Panc1 (cell line): ENCODE measurements around the gene PKD1L1. TPM values are rescaled to one million over a fixed set of nuclear protein-coding genes. Genes with fewer than 3 reads are reported as not detected.

ENCODE experiments used
- ATAC-seq: fragments of 200-7000 bp; cut with Tn5 transposase; 2 replicates; pipeline ENCODE4 v1.9.1; 2020; ENCODE audit warnings: mild to moderate bottlenecking, moderate library complexity
- BruUV-seq: library from RNA; stranded (reverse); fragments of 400-500 nt; replicated peaks from 2 replicates; lab custom pipeline; 2021; lab: Mats Ljungman, UMichigan
- CTCF ChIA-PET: fragments of 300-600 bp; sonication (Branson Sonifier 250); formaldehyde crosslinking; loops from one replicate; lab custom pipeline; 2022; ENCODE audit warnings: antibody characterized with exemption; lab: Charles Lee
- POLR2A ChIA-PET: fragments of 300-600 bp; sonication (Branson Sonifier 250); formaldehyde crosslinking; loops from one replicate; lab custom pipeline; 2022; ENCODE audit warnings: antibody characterized with exemption; lab: Charles Lee
- DNase-seq: peaks from one replicate; pipeline ENCODE4 v3.0.0-alpha.2; 2010; ENCODE audit warnings: low read depth, low spot score
- H3K27ac ChIP-seq: 2 replicates; pipeline ENCODE4 v1.5.1; 2011; ENCODE audit warnings: mild to moderate bottlenecking, low read length, inconsistent platforms
- H3K27me3 ChIP-seq: fragments of 200-500 bp; sonication (Bioruptor generic); 2 replicates; pipeline ENCODE4 v1.6.0; 2014; ENCODE audit warnings: low read length, inconsistent platforms; ENCODE audit not compliant: control insufficient read depth, insufficient read depth
- H3K36me3 ChIP-seq: fragments of 200-500 bp; sonication (Bioruptor generic); 2 replicates; pipeline ENCODE4 v1.5.1; 2014; ENCODE audit warnings: inconsistent platforms, mild to moderate bottlenecking, low read length, moderate library complexity; ENCODE audit not compliant: control insufficient read depth, insufficient read depth
- H3K4me1 ChIP-seq: 2 replicates; pipeline ENCODE4 v1.5.1; 2011; ENCODE audit warnings: inconsistent platforms, mild to moderate bottlenecking, low read length, moderate library complexity; ENCODE audit not compliant: control insufficient read depth, insufficient read depth
- H3K4me3 ChIP-seq, 2 experiments: 2 replicates each; pipeline ENCODE4 v1.5.1; 2011 to 2012; ENCODE audit warnings: low read depth in 2 of 2, low read length in 2 of 2, mild to moderate bottlenecking in 2 of 2, inconsistent platforms in 1 of 2, moderate library complexity in 1 of 2
- H3K9me3 ChIP-seq: fragments of 200-500 bp; sonication (Bioruptor generic); 2 replicates; pipeline ENCODE4 v1.5.1; 2014; ENCODE audit warnings: low read depth, mild to moderate bottlenecking, inconsistent platforms, low read length, moderate library complexity; ENCODE audit not compliant: control insufficient read depth, insufficient read depth
- POLR2AphosphoS5 ChIP-seq: IDR thresholded peaks from 2 replicates; pipeline ENCODE4 v1.6.1; 2012; ENCODE audit warnings: mild to moderate bottlenecking, low read depth, low read length, moderate library complexity
- SIN3A ChIP-seq: IDR thresholded peaks from 2 replicates; pipeline ENCODE4 v1.6.1; 2012; ENCODE audit warnings: low read depth, mild to moderate bottlenecking, low read length, moderate library complexity, borderline replicate concordance; ENCODE audit not compliant: insufficient read depth
- TCF7L2 ChIP-seq: IDR thresholded peaks from 2 replicates; pipeline ENCODE4 v1.6.1; 2011; ENCODE audit warnings: mild to moderate bottlenecking, low read depth, low read length, inconsistent platforms
- in situ Hi-C: cut with HindIII; loops from 2 replicates; pipeline ENCODE4 v1.10.0; 2016; ENCODE audit warnings: low sequenced_read_pairs, low pct_unique_long_range_greater_than_20kb
- intact Hi-C: fragments of 100-400 bp; cut with micrococcal nuclease; formaldehyde crosslinking; loops from one replicate; pipeline ENCODE4 v1.10.0; 2022; ENCODE audit not compliant: unreplicated experiment
- total RNA-seq: library from RNA; stranded (reverse); gene quantifications from one replicate; pipeline ENCODE4 v1.2.1, GENCODE V29; 2021; ENCODE audit not compliant: unreplicated experiment
- TF ChIP-seq, protein P1 (sequence below), 2 experiments: IDR thresholded peaks; 2 replicates each; pipeline ENCODE4 v1.6.1; 2011 to 2012; ENCODE audit warnings: low read depth in 2 of 2, control low read depth in 1 of 2, low read length in 1 of 2, mild to moderate bottlenecking in 1 of 2, moderate library complexity in 1 of 2; ENCODE audit not compliant: insufficient read depth in 1 of 2
- TF ChIP-seq, protein P2 (sequence below): fragments of 450-650 bp; IDR thresholded peaks from 2 replicates; pipeline ENCODE4 v1.5.1; 2017; ENCODE audit warnings: mild to moderate bottlenecking

Gene PKD1L1
- total RNA-seq, 1 experiment from 2014 or later, result 2.2 TPM

DNA sequence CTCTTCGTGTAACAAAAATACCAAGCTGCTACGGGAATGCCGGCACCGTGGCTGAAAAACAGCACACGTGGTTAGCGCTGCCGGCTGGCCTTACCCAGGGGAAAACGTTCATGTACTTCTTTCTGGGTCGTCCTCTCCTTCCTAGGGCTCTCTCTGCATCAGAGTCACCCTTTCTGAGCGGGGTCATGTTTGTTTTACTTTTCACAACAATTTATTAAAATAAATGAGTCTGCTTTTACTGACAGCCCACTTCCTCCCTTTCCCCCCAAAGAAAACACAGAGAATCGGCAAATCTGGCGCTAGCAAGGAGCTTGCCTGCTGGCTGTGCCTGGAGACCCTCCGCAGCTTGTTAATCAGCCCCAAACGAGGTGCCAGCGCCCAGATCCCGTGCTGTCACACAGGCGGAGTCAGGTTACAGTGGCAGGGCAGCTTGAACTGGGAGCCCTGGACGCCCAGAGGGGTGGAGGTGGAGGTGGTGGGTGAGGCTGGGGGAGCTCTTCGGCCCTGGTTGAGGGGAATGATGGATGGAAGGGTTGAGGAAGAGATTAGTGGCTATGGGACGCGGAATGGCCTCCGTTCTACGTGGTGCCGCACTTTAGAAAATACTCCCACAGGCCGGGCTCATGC is 204.2 kb downstream of the PKD1L1 start:
- Histone ChIP-seq H3K36me3 (no peaks in the 10 kb centered on the region), H3K4me3 (peak overlapping the region in 1 of 2 experiments; percentile 19; a peak in 1 of 4 replicates), H3K27me3 (no peaks in the 10 kb centered on the region), H3K4me1 (peaks cover 22% of the 10 kb centered on the region), H3K27ac (peak overlapping the region; percentile 94), H3K9me3 (no peaks in the 10 kb centered on the region)
- in situ Hi-C loops (no loop called here), intact Hi-C loops (no loop called here)
- ATAC-seq (peak; percentile 26; the same call in 1 of the 2 replicates), DNase-seq (no peak)
- no TSS peak for BruUV-seq
- ChIA-PET CTCF (no interaction called here), POLR2A (no interaction called here)
- TF ChIP-seq TCF7L2 (no peak), POLR2AphosphoS5 (no peak), SIN3A (no peak)
- TF ChIP-seq, protein P1, sequence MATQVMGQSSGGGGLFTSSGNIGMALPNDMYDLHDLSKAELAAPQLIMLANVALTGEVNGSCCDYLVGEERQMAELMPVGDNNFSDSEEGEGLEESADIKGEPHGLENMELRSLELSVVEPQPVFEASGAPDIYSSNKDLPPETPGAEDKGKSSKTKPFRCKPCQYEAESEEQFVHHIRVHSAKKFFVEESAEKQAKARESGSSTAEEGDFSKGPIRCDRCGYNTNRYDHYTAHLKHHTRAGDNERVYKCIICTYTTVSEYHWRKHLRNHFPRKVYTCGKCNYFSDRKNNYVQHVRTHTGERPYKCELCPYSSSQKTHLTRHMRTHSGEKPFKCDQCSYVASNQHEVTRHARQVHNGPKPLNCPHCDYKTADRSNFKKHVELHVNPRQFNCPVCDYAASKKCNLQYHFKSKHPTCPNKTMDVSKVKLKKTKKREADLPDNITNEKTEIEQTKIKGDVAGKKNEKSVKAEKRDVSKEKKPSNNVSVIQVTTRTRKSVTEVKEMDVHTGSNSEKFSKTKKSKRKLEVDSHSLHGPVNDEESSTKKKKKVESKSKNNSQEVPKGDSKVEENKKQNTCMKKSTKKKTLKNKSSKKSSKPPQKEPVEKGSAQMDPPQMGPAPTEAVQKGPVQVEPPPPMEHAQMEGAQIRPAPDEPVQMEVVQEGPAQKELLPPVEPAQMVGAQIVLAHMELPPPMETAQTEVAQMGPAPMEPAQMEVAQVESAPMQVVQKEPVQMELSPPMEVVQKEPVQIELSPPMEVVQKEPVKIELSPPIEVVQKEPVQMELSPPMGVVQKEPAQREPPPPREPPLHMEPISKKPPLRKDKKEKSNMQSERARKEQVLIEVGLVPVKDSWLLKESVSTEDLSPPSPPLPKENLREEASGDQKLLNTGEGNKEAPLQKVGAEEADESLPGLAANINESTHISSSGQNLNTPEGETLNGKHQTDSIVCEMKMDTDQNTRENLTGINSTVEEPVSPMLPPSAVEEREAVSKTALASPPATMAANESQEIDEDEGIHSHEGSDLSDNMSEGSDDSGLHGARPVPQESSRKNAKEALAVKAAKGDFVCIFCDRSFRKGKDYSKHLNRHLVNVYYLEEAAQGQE (IDR thresholded peaks at IDR 0.05; ENCODE audit: insufficient read depth in 1 of 2, low read depth in 2 of 2, low read length in 1 of 2), result no peak
- TF ChIP-seq, protein P2, sequence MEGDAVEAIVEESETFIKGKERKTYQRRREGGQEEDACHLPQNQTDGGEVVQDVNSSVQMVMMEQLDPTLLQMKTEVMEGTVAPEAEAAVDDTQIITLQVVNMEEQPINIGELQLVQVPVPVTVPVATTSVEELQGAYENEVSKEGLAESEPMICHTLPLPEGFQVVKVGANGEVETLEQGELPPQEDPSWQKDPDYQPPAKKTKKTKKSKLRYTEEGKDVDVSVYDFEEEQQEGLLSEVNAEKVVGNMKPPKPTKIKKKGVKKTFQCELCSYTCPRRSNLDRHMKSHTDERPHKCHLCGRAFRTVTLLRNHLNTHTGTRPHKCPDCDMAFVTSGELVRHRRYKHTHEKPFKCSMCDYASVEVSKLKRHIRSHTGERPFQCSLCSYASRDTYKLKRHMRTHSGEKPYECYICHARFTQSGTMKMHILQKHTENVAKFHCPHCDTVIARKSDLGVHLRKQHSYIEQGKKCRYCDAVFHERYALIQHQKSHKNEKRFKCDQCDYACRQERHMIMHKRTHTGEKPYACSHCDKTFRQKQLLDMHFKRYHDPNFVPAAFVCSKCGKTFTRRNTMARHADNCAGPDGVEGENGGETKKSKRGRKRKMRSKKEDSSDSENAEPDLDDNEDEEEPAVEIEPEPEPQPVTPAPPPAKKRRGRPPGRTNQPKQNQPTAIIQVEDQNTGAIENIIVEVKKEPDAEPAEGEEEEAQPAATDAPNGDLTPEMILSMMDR, result no peak

DNA sequence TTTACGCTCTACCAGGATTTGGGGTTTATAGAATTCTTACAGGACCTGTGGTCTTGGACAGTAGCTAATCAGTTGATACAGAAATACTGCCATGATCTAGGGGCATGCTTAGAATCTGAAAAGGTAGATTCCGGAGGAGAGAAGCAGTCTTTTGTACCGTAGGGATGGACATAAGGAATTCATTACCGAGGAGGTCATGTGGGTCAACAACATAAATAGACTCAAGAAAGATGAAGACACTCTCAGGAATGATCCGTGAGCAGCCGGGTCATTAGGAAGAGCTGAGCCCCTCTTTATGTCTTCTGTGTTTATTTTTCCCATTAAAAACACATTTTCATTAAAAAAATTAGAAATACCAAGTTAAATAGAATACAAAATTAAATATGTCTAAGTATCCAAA is 206.3 kb downstream of the PKD1L1 start:
- no peaks in the 10 kb centered on the region for H3K36me3 ChIP-seq
- in situ Hi-C loops (no loop called here), intact Hi-C loops (no loop called here)
- peaks cover 26% of the 10 kb centered on the region for H3K4me1 ChIP-seq
- POLR2A ChIA-PET, result no interaction called here
- CTCF ChIA-PET, result no interaction called here
- no peaks in the 10 kb centered on the region for H3K27me3 ChIP-seq
- BruUV-seq, result no TSS peak
- peak overlapping the region; percentile 62; the same call in 1 of the 2 replicates for H3K27ac ChIP-seq
- TF ChIP-seq, protein P2, result no peak
- TF ChIP-seq TCF7L2 (no peak), SIN3A (no peak), POLR2AphosphoS5 (no peak)
- TF ChIP-seq, protein P1 (IDR thresholded peaks at IDR 0.05; ENCODE audit: insufficient read depth in 1 of 2, low read depth in 2 of 2, low read length in 1 of 2), result no peak
- DNase-seq (no peak), ATAC-seq (no peak)
- no peaks in the 10 kb centered on the region for H3K9me3 ChIP-seq
- no peak overlapping the region for H3K4me3 ChIP-seq
